Measurements from ENCODE around the gene DESI1.
"Not testable (repeated sequence)": the region's sequence is repeated elsewhere in the genome, so short reads cannot be mapped to it uniquely, and the experiment has no call there.

Gene DESI1

GRCh38 chr22:41631615-41632014 is 10.8 kb upstream of the DESI1 start:
- not testable (repeated sequence) for DNase-seq

- DNase-seq, result not testable (repeated sequence)
Observed at GRCh38 chr22:41631115-41631514, 10.3 kb upstream of the DESI1 start.

- no peak for DNase-seq
Observed at GRCh38 chr22:41625577-41625976, 4.7 kb upstream of the DESI1 start.

GRCh38 chr22:41621911-41622179 is 1.0 kb upstream of the DESI1 start:
- no peak for DNase-seq

GRCh38 chr22:41621099-41621910 is 462 bp upstream of the DESI1 start, which contains the start of gene XRCC6:
XRCC6 (plus strand) TSS chr22:41621295; CDS start chr22:41622005, 710 bp downstream.
- peak; percentile 96 for DNase-seq

- DNase-seq, result no peak
Observed at GRCh38 chr22:41619979-41620588, 759 bp downstream of the DESI1 start.

GRCh38 chr22:41613456-41613855 is 7.4 kb downstream of the DESI1 start:
- no peak for DNase-seq

GRCh38 chr22:41612603-41613306 is 8.1 kb downstream of the DESI1 start:
- DNase-seq, result no peak

- no peak for DNase-seq
Observed at GRCh38 chr22:41608386-41608785, 12.5 kb downstream of the DESI1 start.

GRCh38 chr22:41603873-41604332 is 16.9 kb downstream of the DESI1 start:
- no peak for DNase-seq

GRCh38 chr22:41600976-41601375 is 19.9 kb downstream of the DESI1 start:
- no peak for DNase-seq

- DNase-seq, result no peak
Observed at GRCh38 chr22:41598891-41599635, 21.8 kb downstream of the DESI1 start.

GRCh38 chr22:41598081-41598480 is 22.8 kb downstream of the DESI1 start:
- no peak for DNase-seq

GRCh38 chr22:41597635-41597953 is 23.2 kb downstream of the DESI1 start:
- no peak for DNase-seq

- peak; percentile 20 for DNase-seq
Observed at GRCh38 chr22:41596776-41597634, 23.8 kb downstream of the DESI1 start.

- no peak for DNase-seq
Observed at GRCh38 chr22:41595703-41596102, 25.1 kb downstream of the DESI1 start.

- not testable (repeated sequence) for DNase-seq
Observed at GRCh38 chr22:41593336-41593960, 27.4 kb downstream of the DESI1 start.

GRCh38 chr22:41589391-41590241 is 31.2 kb downstream of the DESI1 start, which contains the start of gene PMM1:
PMM1 (minus strand) TSS chr22:41589840; CDS start chr22:41589805, 35 bp downstream.
- DNase-seq, result peak; percentile 97

GRCh38 chr22:41587347-41587723 is 33.5 kb downstream of the DESI1 start:
- no peak for DNase-seq

- DNase-seq, result no peak
Observed at GRCh38 chr22:41585898-41586297, 34.9 kb downstream of the DESI1 start.

- DNase-seq, result no peak
Observed at GRCh38 chr22:41584881-41585280, 36.0 kb downstream of the DESI1 start.
